GM20000 (cell line): ENCODE data around the gene OR51B2.
"Not testable (repeated sequence)": the region's sequence is repeated elsewhere in the genome, so short reads cannot be mapped to it uniquely, and the experiment has no call there.

ENCODE experiments used
- DNase-seq: peaks from one replicate; pipeline ENCODE4 v3.0.0; 2012; ENCODE audit warnings: low spot score
- TF ChIP-seq, protein P1 (sequence below): IDR thresholded peaks from 2 replicates; pipeline ENCODE4 v1.5.1; 2012; ENCODE audit warnings: mild to moderate bottlenecking, control low read depth; ENCODE audit errors: extremely low read depth, missing control alignments

The OR51B2 gene, protein sequence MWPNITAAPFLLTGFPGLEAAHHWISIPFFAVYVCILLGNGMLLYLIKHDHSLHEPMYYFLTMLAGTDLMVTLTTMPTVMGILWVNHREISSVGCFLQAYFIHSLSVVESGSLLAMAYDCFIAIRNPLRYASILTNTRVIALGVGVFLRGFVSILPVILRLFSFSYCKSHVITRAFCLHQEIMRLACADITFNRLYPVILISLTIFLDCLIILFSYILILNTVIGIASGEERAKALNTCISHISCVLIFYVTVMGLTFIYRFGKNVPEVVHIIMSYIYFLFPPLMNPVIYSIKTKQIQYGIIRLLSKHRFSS

DNA sequence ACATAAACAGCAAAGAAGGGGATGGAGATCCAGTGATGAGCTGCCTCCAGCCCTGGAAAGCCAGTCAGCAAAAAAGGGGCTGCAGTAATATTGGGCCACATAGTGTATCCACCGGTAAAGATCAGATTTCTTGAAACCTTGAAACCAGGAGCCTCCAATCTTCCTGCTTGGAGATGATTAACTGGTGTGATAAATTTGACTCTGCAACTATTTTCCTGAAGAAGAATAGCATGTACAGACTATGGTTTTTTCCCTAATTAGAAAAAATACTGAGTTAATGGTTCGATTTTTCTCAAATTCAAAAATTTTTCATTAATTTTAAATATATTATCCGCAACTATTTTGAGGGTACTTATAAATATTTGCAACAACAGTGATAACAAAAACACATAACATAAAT, at the start of gene OR51B2:
TSS of gene OR51B2 (minus strand) at position 101 of the 400 bp plus-strand sequence. CDS start at position 101, 0 bp downstream.
- TF ChIP-seq, protein P1, sequence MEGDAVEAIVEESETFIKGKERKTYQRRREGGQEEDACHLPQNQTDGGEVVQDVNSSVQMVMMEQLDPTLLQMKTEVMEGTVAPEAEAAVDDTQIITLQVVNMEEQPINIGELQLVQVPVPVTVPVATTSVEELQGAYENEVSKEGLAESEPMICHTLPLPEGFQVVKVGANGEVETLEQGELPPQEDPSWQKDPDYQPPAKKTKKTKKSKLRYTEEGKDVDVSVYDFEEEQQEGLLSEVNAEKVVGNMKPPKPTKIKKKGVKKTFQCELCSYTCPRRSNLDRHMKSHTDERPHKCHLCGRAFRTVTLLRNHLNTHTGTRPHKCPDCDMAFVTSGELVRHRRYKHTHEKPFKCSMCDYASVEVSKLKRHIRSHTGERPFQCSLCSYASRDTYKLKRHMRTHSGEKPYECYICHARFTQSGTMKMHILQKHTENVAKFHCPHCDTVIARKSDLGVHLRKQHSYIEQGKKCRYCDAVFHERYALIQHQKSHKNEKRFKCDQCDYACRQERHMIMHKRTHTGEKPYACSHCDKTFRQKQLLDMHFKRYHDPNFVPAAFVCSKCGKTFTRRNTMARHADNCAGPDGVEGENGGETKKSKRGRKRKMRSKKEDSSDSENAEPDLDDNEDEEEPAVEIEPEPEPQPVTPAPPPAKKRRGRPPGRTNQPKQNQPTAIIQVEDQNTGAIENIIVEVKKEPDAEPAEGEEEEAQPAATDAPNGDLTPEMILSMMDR: no peak
- DNase-seq: no peak

GRCh38 chr11:5369789-5370188, 45.7 kb upstream of the OR51B2 start:
- DNase-seq: peak; percentile 17

GRCh38 chr11:5368502-5369043, 44.5 kb upstream of the OR51B2 start:
- DNase-seq: no peak
- TF ChIP-seq, protein P1: no peak

More at GRCh38 chr11:5369789-5370188, 45.7 kb upstream of the OR51B2 start:
- TF ChIP-seq, protein P1: peak; percentile 13

- TF ChIP-seq, protein P1: no peak
- no peak for DNase-seq
Observed at GRCh38 chr11:5367448-5368074, 43.5 kb upstream of the OR51B2 start.

DNA sequence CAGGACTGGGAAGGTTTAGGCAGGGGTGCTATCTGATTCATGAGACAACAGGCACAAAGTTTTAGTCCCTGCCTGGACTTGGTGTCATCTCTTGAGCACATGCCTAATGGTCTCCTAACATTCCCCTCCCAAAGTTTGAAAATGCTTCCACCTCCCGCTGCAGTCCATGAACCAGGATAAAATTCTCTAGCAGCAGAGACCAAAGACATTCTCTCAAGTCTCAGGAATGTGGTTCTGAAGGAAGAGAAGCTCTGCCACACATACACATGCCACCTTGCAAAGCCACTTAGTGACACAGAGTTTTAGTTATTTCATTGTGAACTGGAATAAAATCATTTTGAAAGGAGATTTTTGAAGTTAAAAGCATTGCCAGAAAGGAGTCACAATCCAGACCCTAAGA, 42.8 kb upstream of the OR51B2 start:
- TF ChIP-seq, protein P1: no peak
- DNase-seq: no peak

DNA sequence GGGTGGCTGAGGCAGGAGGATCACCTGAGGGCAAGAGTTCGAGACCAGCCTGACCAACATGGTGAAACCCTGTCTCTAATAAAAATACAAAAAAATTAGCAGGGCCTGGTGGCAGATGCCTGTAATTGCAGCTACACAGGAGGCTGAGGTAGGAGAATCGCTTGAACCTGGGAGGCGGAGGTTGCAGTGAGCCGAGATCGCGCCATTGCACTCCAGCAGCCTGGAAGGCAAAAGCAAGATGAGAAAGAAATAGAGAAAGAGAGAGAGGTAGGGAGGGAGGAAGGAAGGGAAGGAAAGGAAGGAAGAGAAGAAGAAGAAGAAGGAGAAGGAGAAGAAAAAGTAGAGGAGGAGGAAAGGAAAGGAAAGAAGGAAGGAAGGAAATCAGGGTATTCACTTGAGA, 42.3 kb upstream of the OR51B2 start:
- DNase-seq: not testable (repeated sequence)

- no peak for DNase-seq
- TF ChIP-seq, protein P1: no peak
Observed at GRCh38 chr11:5364214-5364613, 40.1 kb upstream of the OR51B2 start.
